GM13976 (cell line): ENCODE measurements around the gene SPDYE6.
"Not testable (repeated sequence)": the region's sequence is repeated elsewhere in the genome, so short reads cannot be mapped to it uniquely, and the experiment has no call there.

Source experiments
- DNase-seq: peaks from one replicate; pipeline ENCODE4 v3.0.0; 2012; ENCODE audit warnings: low spot score
- CTCF ChIP-seq: IDR thresholded peaks from 2 replicates; pipeline ENCODE4 v1.5.1; 2012; ENCODE audit warnings: borderline replicate concordance, mild to moderate bottlenecking; ENCODE audit not compliant: insufficient read depth; ENCODE audit errors: extremely low read depth, missing control alignments, control extremely low read depth
- in situ Hi-C: fragments of 300-500 bp; cut with MboI; formaldehyde crosslinking; loops from one replicate; pipeline ENCODE4 v1.12.0; 2022; ENCODE audit warnings: low sequenced_read_pairs, mixed read lengths, inconsistent platforms; ENCODE audit not compliant: unreplicated experiment

The SPDYE6 gene

GRCh38 chr7:102356344-102356743, at the start of gene SPDYE6:
TSS of gene SPDYE6 (minus strand) at chr7:102356444. CDS start at chr7:102356023, 421 bp downstream.
- DNase-seq, in situ Hi-C loops: not testable (repeated sequence)

- in situ Hi-C loops, DNase-seq: not testable (repeated sequence)
Measured at GRCh38 chr7:102404862-102405188, 48.6 kb upstream of the SPDYE6 start.

GRCh38 chr7:102404005-102404861, 48.0 kb upstream of the SPDYE6 start:
- TF ChIP-seq CTCF, result peak; percentile 77
- DNase-seq, result peak; percentile 75
- in situ Hi-C loops, result no loop called here

- in situ Hi-C loops, result no loop called here
- no peak for DNase-seq
Measured at GRCh38 chr7:102403563-102403962, 47.3 kb upstream of the SPDYE6 start.

GRCh38 chr7:102400360-102400759, 44.1 kb upstream of the SPDYE6 start:
- no peak for DNase-seq
- no peak for TF ChIP-seq CTCF
- in situ Hi-C loops, result no loop called here

More at GRCh38 chr7:102403563-102403962, 47.3 kb upstream of the SPDYE6 start:
- TF ChIP-seq CTCF, result no peak

- no peak for DNase-seq
- in situ Hi-C loops, result loop anchor here (25.0 kb wide), 1 partner anchor 861 kb away; no protein-coding TSS in a partner anchor
- no peak for TF ChIP-seq CTCF
Measured at GRCh38 chr7:102398543-102398942, 42.3 kb upstream of the SPDYE6 start.

GRCh38 chr7:102396710-102397019, 40.4 kb upstream of the SPDYE6 start:
- no peak for TF ChIP-seq CTCF
- in situ Hi-C loops, result loop anchor here (25.0 kb wide), 1 partner anchor 859 kb away; no protein-coding TSS in a partner anchor
- DNase-seq, result no peak
